Peyer's patch (tissue), 4 donors: Measurements from ENCODE around the gene NTSR2. TPM values are rescaled to one million over a fixed set of nuclear protein-coding genes. Genes with fewer than 3 reads are reported as not detected.
A peak's percentile ranks its signal among the peaks of the same experiment; 100 is the strongest.

Experiments used
- DNase-seq, 3 donors: peaks; one replicate each; pipeline ENCODE4 v3.0.0-alpha.2; 2017 to 2019
- H3K27ac ChIP-seq, 4 donors: fragments of 200-600 bp; sonication (generic); one replicate each; pipeline ENCODE4 v1.5.1; 2016 to 2019
- H3K27me3 ChIP-seq, 2 donors: fragments of 200-600 bp; sonication (generic); one replicate each; pipeline ENCODE4 v1.5.1; 2019
- H3K36me3 ChIP-seq, 3 donors: fragments of 200-600 bp; sonication (generic); one replicate each; pipeline ENCODE4 v1.5.1; 2016 to 2019
- H3K4me1 ChIP-seq, 4 donors: fragments of 200-600 bp; sonication (generic); one replicate each; pipeline ENCODE4 v1.5.1; 2016 to 2019
- H3K4me3 ChIP-seq, 4 donors: fragments of 200-600 bp; sonication (generic); 1 replicate in 3 of 4; 2 replicates in 1 of 4; pipeline ENCODE4 v1.5.1; 2016 to 2019; ENCODE audit warnings: mild to moderate bottlenecking in 1 of 4
- H3K9me3 ChIP-seq, 4 donors: fragments of 200-600 bp; sonication (generic); one replicate each; pipeline ENCODE4 v1.5.1; 2016 to 2019; ENCODE audit warnings: mild to moderate bottlenecking in 1 of 4
- POLR2A ChIP-seq, 2 donors: fragments of 450-650 bp; IDR thresholded peaks; one replicate each; pipeline ENCODE4 v1.5.1; 2017; ENCODE audit warnings: antibody characterized with exemption in 2 of 2, mild to moderate bottlenecking in 2 of 2, moderate library complexity in 2 of 2
- total RNA-seq, 4 donors: library from RNA; depleted of rRNA; stranded (reverse); fragments of >200 nt; gene quantifications; one replicate each; pipeline ENCODE4 v1.1.0, GENCODE V29; 2016
- TF ChIP-seq, protein P1 (sequence below), 6 experiments: fragments of 450-650 bp in 4 of 6; fragments of 200-600 bp in 2 of 6; sonication (generic) in 1 of 6; IDR thresholded peaks; one replicate each; pipeline ENCODE4 v1.5.1; 2017 to 2019; ENCODE audit warnings: antibody characterized with exemption in 6 of 6, mild to moderate bottlenecking in 3 of 6, moderate library complexity in 1 of 6

NTSR2 gene
- total RNA-seq, 4 donors from 2014 or later = not detected

DNA sequence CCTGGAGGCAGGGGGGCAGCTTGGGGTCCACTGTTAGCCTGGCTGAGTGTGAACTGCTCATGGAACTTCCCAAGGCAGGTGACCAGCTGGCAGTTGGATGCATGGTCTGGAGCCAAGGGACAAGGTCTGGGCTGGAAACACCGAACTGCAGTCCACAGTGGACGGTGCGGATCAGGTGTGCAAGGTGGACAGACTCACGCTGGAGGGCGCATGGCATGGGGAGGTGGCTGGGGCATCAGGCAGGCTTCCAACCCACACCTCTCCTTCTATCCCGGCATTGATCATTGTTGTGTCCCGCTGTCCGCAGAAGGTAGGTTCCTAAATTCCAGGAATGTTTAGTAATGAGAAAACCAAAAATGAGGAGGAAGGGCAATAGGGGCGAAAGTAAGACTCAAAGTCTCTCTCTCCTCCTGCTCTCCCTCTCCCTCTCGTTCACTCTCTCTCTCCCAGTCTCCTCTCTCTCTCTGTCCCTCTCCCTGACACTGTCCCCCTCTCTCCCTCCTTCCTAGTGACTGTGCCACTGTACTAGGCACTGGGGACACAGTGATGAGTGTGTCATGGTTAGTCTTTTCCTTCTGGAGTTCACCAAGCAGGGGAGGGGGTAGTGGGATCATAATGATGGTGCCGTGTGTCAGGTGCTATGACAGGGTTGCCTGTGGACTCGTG is 46.1 kb upstream of the NTSR2 start:
- Histone ChIP-seq H3K4me3 (no peak overlapping the region), H3K27ac (peak overlapping the region in 1 of 4 donors; percentile 34), H3K36me3 (no peaks in the 10 kb centered on the region), H3K4me1 (no peaks in the 10 kb centered on the region), H3K9me3 (no peaks in the 10 kb centered on the region), H3K27me3 (no peaks in the 10 kb centered on the region)
- TF ChIP-seq, protein P1, sequence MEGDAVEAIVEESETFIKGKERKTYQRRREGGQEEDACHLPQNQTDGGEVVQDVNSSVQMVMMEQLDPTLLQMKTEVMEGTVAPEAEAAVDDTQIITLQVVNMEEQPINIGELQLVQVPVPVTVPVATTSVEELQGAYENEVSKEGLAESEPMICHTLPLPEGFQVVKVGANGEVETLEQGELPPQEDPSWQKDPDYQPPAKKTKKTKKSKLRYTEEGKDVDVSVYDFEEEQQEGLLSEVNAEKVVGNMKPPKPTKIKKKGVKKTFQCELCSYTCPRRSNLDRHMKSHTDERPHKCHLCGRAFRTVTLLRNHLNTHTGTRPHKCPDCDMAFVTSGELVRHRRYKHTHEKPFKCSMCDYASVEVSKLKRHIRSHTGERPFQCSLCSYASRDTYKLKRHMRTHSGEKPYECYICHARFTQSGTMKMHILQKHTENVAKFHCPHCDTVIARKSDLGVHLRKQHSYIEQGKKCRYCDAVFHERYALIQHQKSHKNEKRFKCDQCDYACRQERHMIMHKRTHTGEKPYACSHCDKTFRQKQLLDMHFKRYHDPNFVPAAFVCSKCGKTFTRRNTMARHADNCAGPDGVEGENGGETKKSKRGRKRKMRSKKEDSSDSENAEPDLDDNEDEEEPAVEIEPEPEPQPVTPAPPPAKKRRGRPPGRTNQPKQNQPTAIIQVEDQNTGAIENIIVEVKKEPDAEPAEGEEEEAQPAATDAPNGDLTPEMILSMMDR (IDR thresholded peaks at IDR 0.05) = no peak
- TF ChIP-seq POLR2A (IDR thresholded peaks at IDR 0.05) = no peak
- no peak for DNase-seq

DNA sequence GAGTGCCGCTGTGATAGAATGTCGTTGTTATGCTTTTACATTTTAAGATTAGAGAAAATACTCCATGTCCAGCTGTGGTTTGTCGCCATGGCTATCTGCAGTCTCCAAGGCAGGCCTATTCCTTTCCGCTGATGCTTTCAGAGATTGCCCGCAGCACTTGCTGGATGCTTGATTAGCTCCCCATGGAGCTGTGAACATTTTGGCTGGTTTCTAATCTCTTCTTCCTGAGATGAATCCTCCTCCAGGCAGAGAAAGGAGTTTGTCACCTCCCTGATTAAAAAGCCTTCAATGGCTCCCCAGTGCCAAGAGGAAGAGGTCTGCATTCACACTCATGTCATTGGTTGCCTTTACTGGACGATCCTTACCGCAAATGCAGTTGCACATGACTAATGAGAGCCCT is 43.8 kb upstream of the NTSR2 start:
- DNase-seq = no peak
- H3K27ac ChIP-seq = no peak overlapping the region
- no peak overlapping the region for H3K4me3 ChIP-seq
- no peaks in the 10 kb centered on the region for H3K4me1 ChIP-seq
- TF ChIP-seq, protein P1 (IDR thresholded peaks at IDR 0.05) = no peak
- no peak for TF ChIP-seq POLR2A (IDR thresholded peaks at IDR 0.05)
- no peaks in the 10 kb centered on the region for H3K36me3 ChIP-seq
- H3K27me3 ChIP-seq = no peaks in the 10 kb centered on the region
- no peaks in the 10 kb centered on the region for H3K9me3 ChIP-seq

DNA sequence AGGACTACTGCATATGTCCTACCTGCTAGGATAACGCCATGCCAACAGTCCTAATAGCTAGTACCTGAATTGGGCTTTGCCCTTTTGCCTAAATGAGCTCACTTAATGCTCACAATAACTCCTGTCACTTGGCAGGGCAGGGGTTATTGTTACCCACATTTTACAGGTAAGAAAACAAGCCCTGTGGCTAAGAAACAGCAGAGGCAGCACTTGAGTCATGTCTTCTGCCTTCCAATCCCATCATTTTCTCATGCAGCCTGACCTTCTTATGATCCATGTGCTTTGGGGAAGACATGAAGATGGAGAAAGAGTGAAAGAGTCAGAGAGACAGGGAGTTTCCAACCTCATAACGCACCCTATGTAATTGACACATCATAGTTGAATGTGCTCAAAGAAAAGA is 42.9 kb upstream of the NTSR2 start:
- H3K4me1 ChIP-seq = no peaks in the 10 kb centered on the region
- H3K9me3 ChIP-seq = no peaks in the 10 kb centered on the region
- H3K27me3 ChIP-seq = no peaks in the 10 kb centered on the region
- no peak overlapping the region for H3K27ac ChIP-seq
- DNase-seq = no peak
- no peak overlapping the region for H3K4me3 ChIP-seq
- no peaks in the 10 kb centered on the region for H3K36me3 ChIP-seq
- no peak for TF ChIP-seq POLR2A (IDR thresholded peaks at IDR 0.05)
- TF ChIP-seq, protein P1 (IDR thresholded peaks at IDR 0.05) = no peak

GRCh38 chr2:11711751-11712150 is 41.8 kb upstream of the NTSR2 start:
- no peak for DNase-seq
- H3K36me3 ChIP-seq = no peaks in the 10 kb centered on the region
- no peaks in the 10 kb centered on the region for H3K27me3 ChIP-seq
- H3K9me3 ChIP-seq = no peaks in the 10 kb centered on the region
- no peaks in the 10 kb centered on the region for H3K4me1 ChIP-seq
- TF ChIP-seq, protein P1 (IDR thresholded peaks at IDR 0.05) = no peak
- no peak for TF ChIP-seq POLR2A (IDR thresholded peaks at IDR 0.05)
- no peak overlapping the region for H3K4me3 ChIP-seq
- H3K27ac ChIP-seq = no peak overlapping the region

DNA sequence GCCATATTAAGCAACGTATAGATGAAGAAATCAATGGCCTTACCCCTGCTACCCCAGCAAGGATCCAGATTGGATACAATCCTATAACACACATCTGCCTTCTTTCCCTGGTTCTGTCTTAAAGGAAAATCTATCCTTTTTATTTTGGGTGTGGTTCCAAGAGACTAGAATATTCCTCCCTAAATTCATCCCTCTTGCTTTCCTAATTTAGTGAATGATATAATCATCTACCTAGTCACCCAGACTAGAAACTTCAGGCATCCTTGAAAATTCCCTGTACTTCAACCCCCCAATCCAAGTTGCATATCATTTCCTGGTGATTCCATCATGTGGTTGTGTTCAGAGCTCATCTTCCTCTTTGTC is 41.3 kb upstream of the NTSR2 start:
- no peaks in the 10 kb centered on the region for H3K9me3 ChIP-seq
- H3K27me3 ChIP-seq = no peaks in the 10 kb centered on the region
- no peaks in the 10 kb centered on the region for H3K4me1 ChIP-seq
- H3K36me3 ChIP-seq = no peaks in the 10 kb centered on the region
- DNase-seq = no peak
- no peak overlapping the region for H3K4me3 ChIP-seq
- TF ChIP-seq POLR2A (IDR thresholded peaks at IDR 0.05) = no peak
- TF ChIP-seq, protein P1 (IDR thresholded peaks at IDR 0.05) = no peak
- no peak overlapping the region for H3K27ac ChIP-seq
